Activated CD4-positive, alpha-beta T cell treated with anti-CD3 and anti-CD28 coated beads, Interleukin-2, Interleukin-4, amounts not matched to agents 100 ng/mL and 50 ng/mL, durations not matched to agents 16 hours and 8 hours (primary cell): ENCODE measurements around the gene MYH15.

Experiments used
- DNase-seq: peaks from one replicate; pipeline ENCODE4 v3.0.0-alpha.2; 2020; ENCODE audit warnings: low spot score

The MYH15 gene

GRCh38 chr3:108472001-108472591, 38.3 kb downstream of the MYH15 start:
- DNase-seq, result peak; percentile 66

GRCh38 chr3:108471426-108471825, 39.0 kb downstream of the MYH15 start:
- DNase-seq, result no peak

GRCh38 chr3:108469126-108469525, 41.3 kb downstream of the MYH15 start:
- no peak for DNase-seq

- DNase-seq, result no peak
Measured at GRCh38 chr3:108468577-108468976, 41.8 kb downstream of the MYH15 start.

GRCh38 chr3:108462899-108463298, 47.5 kb downstream of the MYH15 start:
- DNase-seq, result no peak

- DNase-seq, result no peak
Measured at GRCh38 chr3:108461661-108462111, 48.7 kb downstream of the MYH15 start.

- no peak for DNase-seq
Measured at GRCh38 chr3:108459225-108459624, 51.2 kb downstream of the MYH15 start.

- no peak for DNase-seq
Measured at GRCh38 chr3:108455212-108455705, 55.1 kb downstream of the MYH15 start.

- DNase-seq, result no peak
Measured at GRCh38 chr3:108453565-108453964, 56.8 kb downstream of the MYH15 start.

- DNase-seq, result no peak
Measured at GRCh38 chr3:108450444-108450843, 60.0 kb downstream of the MYH15 start.

- DNase-seq, result no peak
Measured at GRCh38 chr3:108448593-108448992, 61.8 kb downstream of the MYH15 start.

GRCh38 chr3:108447096-108447847, 63.1 kb downstream of the MYH15 start:
- DNase-seq, result no peak

- no peak for DNase-seq
Measured at GRCh38 chr3:108442281-108442680, 68.1 kb downstream of the MYH15 start.

GRCh38 chr3:108441518-108441917, 68.9 kb downstream of the MYH15 start:
- DNase-seq, result no peak

GRCh38 chr3:108441071-108441507, 69.3 kb downstream of the MYH15 start:
- no peak for DNase-seq

- no peak for DNase-seq
Measured at GRCh38 chr3:108438542-108438941, 71.9 kb downstream of the MYH15 start.

- DNase-seq, result no peak
Measured at GRCh38 chr3:108437439-108437838, 73.0 kb downstream of the MYH15 start.

- DNase-seq, result no peak
Measured at GRCh38 chr3:108433928-108434327, 76.5 kb downstream of the MYH15 start.

- DNase-seq, result no peak
Measured at GRCh38 chr3:108432431-108432830, 78.0 kb downstream of the MYH15 start.

GRCh38 chr3:108430540-108430939, 79.9 kb downstream of the MYH15 start:
- DNase-seq, result no peak

GRCh38 chr3:108428586-108428985, 81.8 kb downstream of the MYH15 start:
- no peak for DNase-seq

GRCh38 chr3:108420926-108421325, 89.5 kb downstream of the MYH15 start:
- DNase-seq, result no peak

- peak; percentile 9 for DNase-seq
Measured at GRCh38 chr3:108416111-108416869, 94.1 kb downstream of the MYH15 start.
